ENCODE data around the gene ADNP. TPM values are rescaled to one million over a fixed set of nuclear protein-coding genes. Genes with fewer than 3 reads are reported as not detected.

ADNP gene
- total RNA-seq, 1 donor from 2014 or later, result 132 TPM

GRCh38 chr20:50924261-50924920 is 6.8 kb downstream of the ADNP start:
- H3K9me3 Mint-ChIP-seq, result peaks cover 2% of the 10 kb centered on the region
- H3K4me3 Mint-ChIP-seq, result no peak overlapping the region
- peaks cover 5% of the 10 kb centered on the region for H3K27me3 Mint-ChIP-seq (ENCODE audit: low read depth)
- no peak overlapping the region for H3K27ac Mint-ChIP-seq (ENCODE audit: unreplicated experiment)
- no peak for DNase-seq (ENCODE audit: low read depth, low spot score)
- H3K36me3 Mint-ChIP-seq (ENCODE audit: low read depth), result peaks cover 20% of the 10 kb centered on the region
- TF ChIP-seq, protein P1, sequence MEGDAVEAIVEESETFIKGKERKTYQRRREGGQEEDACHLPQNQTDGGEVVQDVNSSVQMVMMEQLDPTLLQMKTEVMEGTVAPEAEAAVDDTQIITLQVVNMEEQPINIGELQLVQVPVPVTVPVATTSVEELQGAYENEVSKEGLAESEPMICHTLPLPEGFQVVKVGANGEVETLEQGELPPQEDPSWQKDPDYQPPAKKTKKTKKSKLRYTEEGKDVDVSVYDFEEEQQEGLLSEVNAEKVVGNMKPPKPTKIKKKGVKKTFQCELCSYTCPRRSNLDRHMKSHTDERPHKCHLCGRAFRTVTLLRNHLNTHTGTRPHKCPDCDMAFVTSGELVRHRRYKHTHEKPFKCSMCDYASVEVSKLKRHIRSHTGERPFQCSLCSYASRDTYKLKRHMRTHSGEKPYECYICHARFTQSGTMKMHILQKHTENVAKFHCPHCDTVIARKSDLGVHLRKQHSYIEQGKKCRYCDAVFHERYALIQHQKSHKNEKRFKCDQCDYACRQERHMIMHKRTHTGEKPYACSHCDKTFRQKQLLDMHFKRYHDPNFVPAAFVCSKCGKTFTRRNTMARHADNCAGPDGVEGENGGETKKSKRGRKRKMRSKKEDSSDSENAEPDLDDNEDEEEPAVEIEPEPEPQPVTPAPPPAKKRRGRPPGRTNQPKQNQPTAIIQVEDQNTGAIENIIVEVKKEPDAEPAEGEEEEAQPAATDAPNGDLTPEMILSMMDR (conservative IDR thresholded peaks at IDR 0.05), result no peak
- peaks cover 71% of the 10 kb centered on the region for H3K4me1 Mint-ChIP-seq

DNA sequence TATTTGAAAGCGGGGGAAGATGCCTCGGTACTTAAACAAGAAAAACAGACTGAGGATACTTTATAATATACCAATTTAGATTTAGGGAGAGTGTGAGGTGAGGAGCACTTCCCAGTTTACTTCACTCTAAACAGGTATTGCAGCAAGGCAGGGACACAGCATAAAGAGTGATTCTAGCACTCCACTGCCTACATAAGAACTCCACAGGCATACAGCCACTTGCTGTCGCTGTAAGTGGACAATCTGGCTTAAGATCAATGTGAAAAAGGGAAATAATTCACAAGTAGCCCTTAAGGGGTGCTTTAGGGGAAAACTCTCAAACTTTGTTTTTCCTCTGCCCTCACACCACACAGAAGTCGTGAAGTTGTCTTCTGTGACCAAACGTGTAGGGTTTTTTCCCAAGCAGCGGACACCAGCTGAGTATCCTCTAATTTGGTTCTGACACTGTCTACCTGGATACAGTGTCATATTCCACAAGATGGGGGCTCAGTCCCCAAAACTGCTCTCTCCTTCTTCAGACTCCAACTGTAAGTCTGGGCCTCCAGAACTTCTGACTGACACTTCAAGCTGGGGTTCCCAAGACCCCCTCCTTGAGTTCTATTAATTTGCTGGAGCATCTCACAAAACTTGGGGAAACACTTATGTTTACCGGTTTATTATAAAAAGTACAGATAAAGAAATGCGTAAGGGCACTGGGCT is 9.3 kb downstream of the ADNP start:
- Mint-ChIP-seq H3K36me3 (ENCODE audit: low read depth) (peaks cover 3% of the 10 kb centered on the region), H3K4me1 (peaks cover 66% of the 10 kb centered on the region), H3K9me3 (no peaks in the 10 kb centered on the region), H3K27ac (ENCODE audit: unreplicated experiment) (no peak overlapping the region), H3K27me3 (ENCODE audit: low read depth) (no peaks in the 10 kb centered on the region), H3K4me3 (no peak overlapping the region)
- TF ChIP-seq, protein P1 (conservative IDR thresholded peaks at IDR 0.05), result no peak
- no peak for DNase-seq (ENCODE audit: low read depth, low spot score)

GRCh38 chr20:50920997-50921396 is 10.2 kb downstream of the ADNP start:
- Mint-ChIP-seq H3K27me3 (ENCODE audit: low read depth) (no peaks in the 10 kb centered on the region), H3K9me3 (no peaks in the 10 kb centered on the region), H3K27ac (ENCODE audit: unreplicated experiment) (no peak overlapping the region), H3K4me1 (peaks cover 69% of the 10 kb centered on the region), H3K4me3 (no peak overlapping the region), H3K36me3 (ENCODE audit: low read depth) (peaks cover 3% of the 10 kb centered on the region)
- TF ChIP-seq, protein P1 (conservative IDR thresholded peaks at IDR 0.05), result no peak
- DNase-seq (ENCODE audit: low read depth, low spot score), result no peak

GRCh38 chr20:50919567-50919966 is 11.7 kb downstream of the ADNP start:
- Mint-ChIP-seq H3K4me3 (peak overlapping the region; percentile 14), H3K36me3 (ENCODE audit: low read depth) (no peaks in the 10 kb centered on the region), H3K27me3 (ENCODE audit: low read depth) (no peaks in the 10 kb centered on the region), H3K4me1 (peaks cover 65% of the 10 kb centered on the region), H3K27ac (ENCODE audit: unreplicated experiment) (no peak overlapping the region), H3K9me3 (no peaks in the 10 kb centered on the region)
- no peak for DNase-seq (ENCODE audit: low read depth, low spot score)
- TF ChIP-seq, protein P1 (conservative IDR thresholded peaks at IDR 0.05), result no peak

DNA sequence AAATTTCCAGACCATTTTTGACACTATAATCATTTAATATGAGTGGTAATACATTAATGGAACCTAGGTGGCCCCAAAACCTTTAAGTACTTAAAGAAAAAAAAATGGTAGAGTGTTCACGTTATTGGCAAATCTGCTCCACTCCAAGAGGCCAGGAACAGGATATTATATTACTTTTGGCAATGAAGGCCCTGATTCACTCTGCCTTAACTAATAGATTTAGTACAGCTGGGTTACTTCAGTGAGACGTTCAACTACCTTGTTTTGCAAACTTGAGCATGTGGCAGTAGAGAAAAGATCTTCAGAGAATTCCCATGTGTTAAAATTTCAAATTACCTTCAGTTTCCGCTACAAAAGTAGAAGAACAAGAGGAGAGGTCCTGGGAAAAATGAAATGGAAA is 12.8 kb downstream of the ADNP start:
- Mint-ChIP-seq H3K27ac (ENCODE audit: unreplicated experiment) (no peak overlapping the region), H3K9me3 (no peaks in the 10 kb centered on the region), H3K27me3 (ENCODE audit: low read depth) (no peaks in the 10 kb centered on the region), H3K4me1 (peaks cover 67% of the 10 kb centered on the region), H3K4me3 (no peak overlapping the region), H3K36me3 (ENCODE audit: low read depth) (no peaks in the 10 kb centered on the region)
- TF ChIP-seq, protein P1 (conservative IDR thresholded peaks at IDR 0.05), result no peak
- DNase-seq (ENCODE audit: low read depth, low spot score), result no peak
